H9 (cell line): ENCODE data around the gene VIP. TPM values are rescaled to one million over a fixed set of nuclear protein-coding genes. Genes with fewer than 3 reads are reported as not detected.

Source experiments
- DNase-seq: peaks from one replicate; pipeline ENCODE4 v3.0.0-alpha.2; 2017
- H2AFZ ChIP-seq: one replicate; pipeline ENCODE4 v1.6.1; 2013; ENCODE audit warnings: mild to moderate bottlenecking, low read length, control low read depth, moderate library complexity
- H2AK5ac ChIP-seq: 2 replicates; pipeline ENCODE4 v1.6.1; 2013; ENCODE audit warnings: low read length, control low read depth, mixed read lengths; ENCODE audit not compliant: insufficient read length
- H2BK120ac ChIP-seq: one replicate; pipeline ENCODE4 v1.6.1; 2013; ENCODE audit warnings: low read depth, mild to moderate bottlenecking, low read length, control low read depth, inconsistent platforms; ENCODE audit not compliant: poor library complexity, severe bottlenecking
- H2BK12ac ChIP-seq: 2 replicates; pipeline ENCODE4 v1.6.1; 2013; ENCODE audit warnings: low read length, control low read depth, mixed read lengths, low read depth; ENCODE audit not compliant: insufficient read length
- H2BK15ac ChIP-seq: 2 replicates; pipeline ENCODE4 v1.6.1; 2013; ENCODE audit warnings: low read depth, low read length, control low read depth
- H2BK20ac ChIP-seq: one replicate; pipeline ENCODE4 v1.6.1; 2013; ENCODE audit warnings: low read depth, mild to moderate bottlenecking, low read length, control low read depth, inconsistent platforms; ENCODE audit not compliant: poor library complexity, severe bottlenecking
- H2BK5ac ChIP-seq: 2 replicates; pipeline ENCODE4 v1.6.1; 2013; ENCODE audit warnings: low read length, control low read depth, mixed read lengths; ENCODE audit not compliant: insufficient read length
- H3K14ac ChIP-seq: 2 replicates; pipeline ENCODE4 v1.6.1; 2013; ENCODE audit warnings: low read length, control low read depth; ENCODE audit not compliant: insufficient read depth
- H3K18ac ChIP-seq: 2 replicates; pipeline ENCODE4 v1.6.1; 2013; ENCODE audit warnings: low read depth, mild to moderate bottlenecking, mixed read lengths, low read length, control low read depth; ENCODE audit not compliant: insufficient read length
- H3K23ac ChIP-seq: 2 replicates; pipeline ENCODE4 v1.6.1; 2013; ENCODE audit warnings: low read length, control low read depth, mixed read lengths, low read depth; ENCODE audit not compliant: insufficient read length
- H3K23me2 ChIP-seq: 2 replicates; pipeline ENCODE4 v1.6.1; 2013; ENCODE audit warnings: low read depth, mild to moderate bottlenecking, mixed read lengths, low read length, control low read depth; ENCODE audit not compliant: insufficient read length, poor library complexity, severe bottlenecking
- H3K27ac ChIP-seq: 2 replicates; pipeline ENCODE4 v1.5.1; 2013; ENCODE audit warnings: low read length, control low read depth, mixed read lengths, low read depth; ENCODE audit not compliant: insufficient read length
- H3K27me3 ChIP-seq: 2 replicates; pipeline ENCODE4 v1.6.1; 2013; ENCODE audit warnings: low read length, control low read depth, inconsistent platforms; ENCODE audit not compliant: insufficient read depth
- H3K4ac ChIP-seq: 2 replicates; pipeline ENCODE4 v1.6.1; 2013; ENCODE audit warnings: low read depth, mild to moderate bottlenecking, control low read depth, inconsistent platforms, low read length, moderate library complexity
- H3K4me1 ChIP-seq: 2 replicates; pipeline ENCODE4 v1.6.1; 2013; ENCODE audit warnings: low read length, control low read depth, inconsistent platforms; ENCODE audit not compliant: insufficient read depth
- H3K4me2 ChIP-seq: 2 replicates; pipeline ENCODE4 v1.6.1; 2013; ENCODE audit warnings: low read length, control low read depth, mixed read lengths; ENCODE audit not compliant: insufficient read length, insufficient read depth
- H3K56ac ChIP-seq: 2 replicates; pipeline ENCODE4 v1.6.1; 2013; ENCODE audit warnings: low read depth, mild to moderate bottlenecking, mixed read lengths, low read length, control low read depth; ENCODE audit not compliant: insufficient read length
- H3K79me1 ChIP-seq: 2 replicates; pipeline ENCODE4 v1.6.1; 2013; ENCODE audit warnings: low read depth, mild to moderate bottlenecking, moderate library complexity, low read length, control low read depth, inconsistent platforms; ENCODE audit not compliant: insufficient read depth, poor library complexity, severe bottlenecking
- H3K79me2 ChIP-seq: 2 replicates; pipeline ENCODE4 v1.6.1; 2013; ENCODE audit warnings: low read length, control low read depth, inconsistent platforms; ENCODE audit not compliant: insufficient read depth
- H3K9ac ChIP-seq: 2 replicates; pipeline ENCODE4 v1.6.1; 2013; ENCODE audit warnings: low read length, control low read depth, mixed read lengths; ENCODE audit not compliant: insufficient read length; ENCODE audit errors: extremely low read depth
- H3K9me3 ChIP-seq: one replicate; pipeline ENCODE4 v1.6.1; 2013; ENCODE audit warnings: low read depth, low read length, inconsistent platforms; ENCODE audit not compliant: control insufficient read depth
- H3T11ph ChIP-seq: one replicate; pipeline ENCODE4 v1.6.1; 2013; ENCODE audit warnings: mild to moderate bottlenecking, low read length, control low read depth, inconsistent platforms
- H4K20me1 ChIP-seq: one replicate; pipeline ENCODE4 v1.6.1; 2013; ENCODE audit not compliant: control insufficient read depth, insufficient read length, insufficient read depth
- H4K5ac ChIP-seq: 2 replicates; pipeline ENCODE4 v1.6.1; 2013; ENCODE audit warnings: low read depth, mild to moderate bottlenecking, mixed read lengths, low read length, control low read depth; ENCODE audit not compliant: insufficient read length
- H4K8ac ChIP-seq: replicated peaks from 2 replicates; pipeline ENCODE4 v1.6.1; 2013; ENCODE audit warnings: low read length, control low read depth, mixed read lengths, low read depth; ENCODE audit not compliant: insufficient read length
- H4K91ac ChIP-seq: 2 replicates; pipeline ENCODE4 v1.6.1; 2013; ENCODE audit warnings: low read depth, mild to moderate bottlenecking, moderate library complexity, mixed read lengths, low read length, control low read depth; ENCODE audit not compliant: insufficient read length
- H3K27ac Mint-ChIP-seq, 3 experiments: 2 replicates in 2 of 3; 3 replicates in 1 of 3; pipeline ENCODE4 v1.8.0; 2020 to 2021; ENCODE audit warnings: mixed read lengths in 3 of 3, mild to moderate bottlenecking in 1 of 3, moderate library complexity in 1 of 3
- H3K27me3 Mint-ChIP-seq: 2 replicates; pipeline ENCODE4 v1.8.0; 2021; ENCODE audit warnings: low read depth, mild to moderate bottlenecking, moderate library complexity, mixed read lengths
- H3K36me3 Mint-ChIP-seq, 3 experiments: 2 replicates in 2 of 3; 3 replicates in 1 of 3; pipeline ENCODE4 v1.8.0; 2020 to 2021; ENCODE audit warnings: low read depth in 3 of 3, mixed read lengths in 3 of 3; ENCODE audit not compliant: insufficient read depth in 1 of 3
- H3K4me1 Mint-ChIP-seq, 2 experiments: 2 replicates each; pipeline ENCODE4 v1.8.0; 2020; ENCODE audit warnings: mixed read lengths in 2 of 2
- H3K4me3 Mint-ChIP-seq, 2 experiments: 2 replicates in 1 of 2; 3 replicates in 1 of 2; pipeline ENCODE4 v1.8.0; 2020 to 2021; ENCODE audit warnings: mild to moderate bottlenecking in 2 of 2, mixed read lengths in 2 of 2, moderate library complexity in 1 of 2
- H3K9me3 Mint-ChIP-seq, 2 experiments: 2 replicates in 1 of 2; 3 replicates in 1 of 2; pipeline ENCODE4 v1.8.0; 2020; ENCODE audit warnings: mild to moderate bottlenecking in 2 of 2, mixed read lengths in 2 of 2, moderate library complexity in 1 of 2
- WGBS: extraction: QIAGEN DNeasy Blood & Tissue Kit; methylation state at CpG from one replicate; pipeline ENCODE4 v1.1.7; 2013; ENCODE audit warnings: missing lambda C conversion rate, low lambda C conversion rate, mixed read lengths; ENCODE audit not compliant: insufficient read length; ENCODE audit errors: extremely low coverage; 5-methylcytosine and 5-hydroxymethylcytosine counted together
- total RNA-seq: library from RNA; stranded (reverse); gene quantifications from 2 replicates; pipeline ENCODE4 v1.2.1, GENCODE V29; 2021
- TF ChIP-seq, protein P1 (sequence below): fragments of 200-600 bp; sonication (generic); conservative IDR thresholded peaks from 3 replicates; pipeline ENCODE4 v1.8.0; 2021; ENCODE audit warnings: antibody characterized with exemption, mild to moderate bottlenecking

VIP gene
- total RNA-seq, 1 experiment from 2014 or later, result not detected

DNA sequence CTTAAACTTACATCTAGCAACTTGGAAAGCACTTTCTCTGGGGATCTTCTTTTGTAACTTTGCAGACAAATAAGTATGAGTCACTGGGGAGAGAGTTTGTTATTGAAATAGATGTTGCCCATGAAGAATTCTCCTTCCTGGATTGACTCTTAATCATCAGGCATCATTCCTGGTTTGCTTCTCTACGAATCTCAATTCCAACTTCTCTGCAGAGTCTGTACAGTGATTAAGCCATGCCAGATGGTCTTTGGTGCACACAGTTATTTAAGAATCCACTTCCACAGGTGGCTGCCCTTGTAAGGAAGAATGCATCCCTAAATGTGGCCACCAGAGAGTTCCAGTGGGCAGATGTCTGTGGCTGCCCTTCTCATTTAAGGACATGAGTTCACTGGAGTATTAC is 27.2 kb upstream of the VIP start:
- Histone ChIP-seq H2AFZ (no peak overlapping the region), H3K27me3 (no peaks in the 10 kb centered on the region), H2BK15ac (no peak overlapping the region), H3K4me1 (no peaks in the 10 kb centered on the region; the same call in 1 of the 2 replicates), H3K9ac (no peak overlapping the region), H3K79me2 (no peaks in the 10 kb centered on the region; the same call in 1 of the 2 replicates), H3K14ac (no peak overlapping the region), H3K4me2 (no peak overlapping the region), H3K23me2 (no peaks in the 10 kb centered on the region), H3K79me1 (no peaks in the 10 kb centered on the region), H4K20me1 (no peaks in the 10 kb centered on the region), H2BK20ac (no peak overlapping the region), H2BK120ac (no peak overlapping the region), H4K91ac (no peak overlapping the region), H3K27ac (no peak overlapping the region), H2BK12ac (no peak overlapping the region), H3T11ph (no peak overlapping the region), H3K9me3 (no peaks in the 10 kb centered on the region), H2BK5ac (no peak overlapping the region), H4K5ac (no peak overlapping the region), H2AK5ac (no peak overlapping the region), H3K4ac (no peak overlapping the region), H3K18ac (no peak overlapping the region), H3K56ac (no peak overlapping the region), H4K8ac (no peak overlapping the region), H3K23ac (no peak overlapping the region)
- no peak overlapping the region for H3K4me3 Mint-ChIP-seq
- no peaks in the 10 kb centered on the region for H3K9me3 Mint-ChIP-seq
- no peaks in the 10 kb centered on the region for H3K27me3 Mint-ChIP-seq
- no CpG with 5 or more reads among the region's 1 CpG for WGBS
- TF ChIP-seq, protein P1, sequence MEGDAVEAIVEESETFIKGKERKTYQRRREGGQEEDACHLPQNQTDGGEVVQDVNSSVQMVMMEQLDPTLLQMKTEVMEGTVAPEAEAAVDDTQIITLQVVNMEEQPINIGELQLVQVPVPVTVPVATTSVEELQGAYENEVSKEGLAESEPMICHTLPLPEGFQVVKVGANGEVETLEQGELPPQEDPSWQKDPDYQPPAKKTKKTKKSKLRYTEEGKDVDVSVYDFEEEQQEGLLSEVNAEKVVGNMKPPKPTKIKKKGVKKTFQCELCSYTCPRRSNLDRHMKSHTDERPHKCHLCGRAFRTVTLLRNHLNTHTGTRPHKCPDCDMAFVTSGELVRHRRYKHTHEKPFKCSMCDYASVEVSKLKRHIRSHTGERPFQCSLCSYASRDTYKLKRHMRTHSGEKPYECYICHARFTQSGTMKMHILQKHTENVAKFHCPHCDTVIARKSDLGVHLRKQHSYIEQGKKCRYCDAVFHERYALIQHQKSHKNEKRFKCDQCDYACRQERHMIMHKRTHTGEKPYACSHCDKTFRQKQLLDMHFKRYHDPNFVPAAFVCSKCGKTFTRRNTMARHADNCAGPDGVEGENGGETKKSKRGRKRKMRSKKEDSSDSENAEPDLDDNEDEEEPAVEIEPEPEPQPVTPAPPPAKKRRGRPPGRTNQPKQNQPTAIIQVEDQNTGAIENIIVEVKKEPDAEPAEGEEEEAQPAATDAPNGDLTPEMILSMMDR, result no peak
- DNase-seq, result no peak
- H3K36me3 Mint-ChIP-seq, result no peaks in the 10 kb centered on the region
- H3K27ac Mint-ChIP-seq, result no peak overlapping the region
- peaks cover 0 to 5% of the 10 kb centered on the region in 2 experiments; a peak in 2 of 4 replicates for H3K4me1 Mint-ChIP-seq
